ENCODE measurements around the gene SLC35A5.

Gene SLC35A5

DNA sequence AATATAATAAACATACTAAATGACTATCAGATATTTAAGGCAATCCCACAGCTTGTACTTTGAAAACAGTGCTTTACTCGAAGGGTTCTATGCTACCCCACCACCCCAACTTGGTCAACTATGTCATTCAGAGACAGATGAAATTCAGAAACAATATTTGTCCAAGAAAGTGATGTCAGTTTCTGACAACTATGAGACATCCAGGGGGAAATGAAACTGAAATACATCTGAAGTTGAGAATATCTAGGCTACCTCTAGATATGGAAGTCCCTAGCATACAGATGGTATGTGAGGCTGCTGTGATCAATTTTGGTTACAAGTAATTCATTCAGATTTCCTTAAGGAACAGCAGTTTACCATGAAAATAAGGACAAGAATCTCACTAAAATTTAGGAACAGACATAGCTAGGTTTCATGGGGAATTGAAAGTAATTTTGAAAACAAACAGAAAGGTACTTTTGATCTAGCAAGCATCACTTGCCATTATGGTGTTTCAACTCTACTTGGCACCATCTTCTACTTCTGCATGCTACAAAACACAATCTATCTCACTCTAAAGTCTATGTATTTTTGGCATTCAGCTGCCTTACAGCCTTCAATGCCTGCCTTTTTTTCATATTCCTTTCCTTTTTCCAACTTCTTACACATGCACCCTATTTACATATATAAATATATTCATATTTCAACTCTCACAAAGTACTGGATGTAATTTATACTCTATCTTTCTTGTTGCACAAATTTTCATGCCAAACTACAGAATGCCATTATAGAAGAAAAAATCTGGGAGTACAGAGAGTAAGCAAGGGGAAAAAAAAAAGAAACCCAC, 21.8 kb upstream of the SLC35A5 start:
- Histone ChIP-seq H3K4me1 (ENCODE audit: control insufficient read depth, low read length) (0 out of 2 replicates have a peak, but pooled peaks cover 5% of the 10 kb centered on the region), H3K79me2 (ENCODE audit: control insufficient read depth, low read length) (peaks cover 4% of the 10 kb centered on the region; the same call in 1 of the 2 replicates), H3K9me3 (ENCODE audit: control insufficient read depth, insufficient read depth, low read length) (no peaks in the 10 kb centered on the region), H3F3A (ENCODE audit: control insufficient read depth, insufficient read depth) (peaks cover 4% of the 10 kb centered on the region; the same call in 1 of the 2 replicates), H3K36me3 (ENCODE audit: control insufficient read depth, low read length) (peaks cover 82% of the 10 kb centered on the region), H3K4me2 (ENCODE audit: low read length) (no peak overlapping the region), H3K27me3 (ENCODE audit: control insufficient read depth, low read length) (no peaks in the 10 kb centered on the region), H3K9me2 (replicated peaks; ENCODE audit: control insufficient read depth, low read length) (no peaks in the 10 kb centered on the region), H4K20me1 (ENCODE audit: control insufficient read depth, insufficient read depth, low read depth, low read length) (no peaks in the 10 kb centered on the region), H3K4me3 (ENCODE audit: low read length) (no peak overlapping the region), H3K27ac (ENCODE audit: low read depth, low read length) (no peak overlapping the region)
- TF ChIP-seq EZH2phosphoT487 (IDR thresholded peaks at IDR 0.05; ENCODE audit: borderline replicate concordance, low read length), result no peak

DNA sequence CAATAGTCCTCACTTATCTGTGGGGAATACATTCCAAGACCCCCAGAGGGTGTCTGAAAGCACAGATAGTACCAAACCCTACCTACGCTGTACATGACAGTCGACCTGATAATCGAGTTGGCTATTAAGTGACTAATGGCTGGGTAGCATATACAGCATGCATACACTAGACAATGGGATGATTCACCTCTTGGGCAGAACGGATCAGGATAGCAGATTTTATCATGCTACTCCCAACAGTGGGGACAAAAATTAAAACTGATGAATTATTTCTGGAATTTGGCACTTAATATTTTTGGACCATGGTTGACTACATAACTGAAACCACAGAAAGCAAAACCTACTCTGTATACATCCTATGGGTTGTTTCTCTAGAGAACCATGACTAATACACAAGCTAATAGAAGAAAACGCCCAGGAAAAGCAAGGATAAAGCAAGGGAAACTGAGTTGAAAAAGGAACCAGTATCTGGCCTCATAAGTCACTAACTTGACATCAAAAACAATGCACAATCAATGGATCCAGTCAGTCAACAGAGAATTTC, 15.6 kb upstream of the SLC35A5 start:
- Histone ChIP-seq H3K36me3 (ENCODE audit: control insufficient read depth, low read length) (peaks cover 95% of the 10 kb centered on the region), H3K27me3 (ENCODE audit: control insufficient read depth, low read length) (no peaks in the 10 kb centered on the region), H3K4me3 (ENCODE audit: low read length) (no peak overlapping the region), H3F3A (ENCODE audit: control insufficient read depth, insufficient read depth) (peaks cover 2% of the 10 kb centered on the region; the same call in 1 of the 2 replicates), H3K9me2 (replicated peaks; ENCODE audit: control insufficient read depth, low read length) (no peaks in the 10 kb centered on the region), H3K79me2 (ENCODE audit: control insufficient read depth, low read length) (peaks cover 36% of the 10 kb centered on the region), H3K4me2 (ENCODE audit: low read length) (no peak overlapping the region), H3K9me3 (ENCODE audit: control insufficient read depth, insufficient read depth, low read length) (no peaks in the 10 kb centered on the region), H3K4me1 (ENCODE audit: control insufficient read depth, low read length) (no peaks in the 10 kb centered on the region), H3K27ac (ENCODE audit: low read depth, low read length) (no peak overlapping the region), H4K20me1 (ENCODE audit: control insufficient read depth, insufficient read depth, low read depth, low read length) (no peaks in the 10 kb centered on the region)
- TF ChIP-seq EZH2phosphoT487 (IDR thresholded peaks at IDR 0.05; ENCODE audit: borderline replicate concordance, low read length), result no peak
- TF ChIP-seq, protein P1, sequence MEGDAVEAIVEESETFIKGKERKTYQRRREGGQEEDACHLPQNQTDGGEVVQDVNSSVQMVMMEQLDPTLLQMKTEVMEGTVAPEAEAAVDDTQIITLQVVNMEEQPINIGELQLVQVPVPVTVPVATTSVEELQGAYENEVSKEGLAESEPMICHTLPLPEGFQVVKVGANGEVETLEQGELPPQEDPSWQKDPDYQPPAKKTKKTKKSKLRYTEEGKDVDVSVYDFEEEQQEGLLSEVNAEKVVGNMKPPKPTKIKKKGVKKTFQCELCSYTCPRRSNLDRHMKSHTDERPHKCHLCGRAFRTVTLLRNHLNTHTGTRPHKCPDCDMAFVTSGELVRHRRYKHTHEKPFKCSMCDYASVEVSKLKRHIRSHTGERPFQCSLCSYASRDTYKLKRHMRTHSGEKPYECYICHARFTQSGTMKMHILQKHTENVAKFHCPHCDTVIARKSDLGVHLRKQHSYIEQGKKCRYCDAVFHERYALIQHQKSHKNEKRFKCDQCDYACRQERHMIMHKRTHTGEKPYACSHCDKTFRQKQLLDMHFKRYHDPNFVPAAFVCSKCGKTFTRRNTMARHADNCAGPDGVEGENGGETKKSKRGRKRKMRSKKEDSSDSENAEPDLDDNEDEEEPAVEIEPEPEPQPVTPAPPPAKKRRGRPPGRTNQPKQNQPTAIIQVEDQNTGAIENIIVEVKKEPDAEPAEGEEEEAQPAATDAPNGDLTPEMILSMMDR (IDR thresholded peaks at IDR 0.05; ENCODE audit: low read depth, low read length, poor library complexity, severe bottlenecking), result no peak

DNA sequence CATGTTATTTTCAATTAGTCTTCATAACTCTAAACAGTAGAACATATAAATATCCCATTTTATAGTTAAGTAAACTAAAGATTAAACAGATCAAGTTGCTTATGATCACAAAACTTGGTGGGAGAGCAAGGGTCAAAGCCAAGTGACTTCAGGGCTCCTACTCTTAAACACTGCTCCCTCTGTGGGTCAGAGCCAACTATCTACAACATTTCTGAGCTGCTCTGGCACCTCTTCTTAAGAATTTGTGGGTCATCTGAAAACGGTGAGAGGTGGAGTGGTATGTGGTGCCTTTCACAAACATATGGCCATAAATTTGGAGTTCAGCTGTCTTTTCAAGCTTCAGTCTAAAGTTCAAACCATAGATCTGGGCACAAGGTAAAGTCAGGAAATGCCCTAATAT, 11.0 kb upstream of the SLC35A5 start:
- no peaks in the 10 kb centered on the region for H3K27me3 ChIP-seq (ENCODE audit: control insufficient read depth, low read length)
- no peak overlapping the region for H3K4me2 ChIP-seq (ENCODE audit: low read length)
- no peaks in the 10 kb centered on the region for H3K9me2 ChIP-seq (replicated peaks; ENCODE audit: control insufficient read depth, low read length)
- H4K20me1 ChIP-seq (ENCODE audit: control insufficient read depth, insufficient read depth, low read depth, low read length), result no peaks in the 10 kb centered on the region
- peaks cover 72% of the 10 kb centered on the region for H3K79me2 ChIP-seq (ENCODE audit: control insufficient read depth, low read length)
- peaks cover 6% of the 10 kb centered on the region; the same call in 1 of the 2 replicates for H3K9me3 ChIP-seq (ENCODE audit: control insufficient read depth, insufficient read depth, low read length)
- TF ChIP-seq, protein P1 (IDR thresholded peaks at IDR 0.05; ENCODE audit: low read depth, low read length, poor library complexity, severe bottlenecking), result no peak
- TF ChIP-seq EZH2phosphoT487 (IDR thresholded peaks at IDR 0.05; ENCODE audit: borderline replicate concordance, low read length), result no peak
- H3K27ac ChIP-seq (ENCODE audit: low read depth, low read length), result no peak overlapping the region
- no peak overlapping the region for H3K4me3 ChIP-seq (ENCODE audit: low read length)
- H3K36me3 ChIP-seq (ENCODE audit: control insufficient read depth, low read length), result peaks cover 87% of the 10 kb centered on the region
- peaks cover 2% of the 10 kb centered on the region for H3F3A ChIP-seq (ENCODE audit: control insufficient read depth, insufficient read depth)
- peaks cover 17% of the 10 kb centered on the region for H3K4me1 ChIP-seq (ENCODE audit: control insufficient read depth, low read length)
